ENCODE data around the gene MORN1. TPM values are rescaled to one million over a fixed set of nuclear protein-coding genes. Genes with fewer than 3 reads are reported as not detected.
A peak's percentile ranks its signal among the peaks of the same experiment; 100 is the strongest.
"Not testable (repeated sequence)": the region's sequence is repeated elsewhere in the genome, so short reads cannot be mapped to it uniquely, and the experiment has no call there.

Gene MORN1
- 2.6 TPM for polyA plus RNA-seq (2012; ENCODE audit: insufficient read depth, insufficient read length)

DNA sequence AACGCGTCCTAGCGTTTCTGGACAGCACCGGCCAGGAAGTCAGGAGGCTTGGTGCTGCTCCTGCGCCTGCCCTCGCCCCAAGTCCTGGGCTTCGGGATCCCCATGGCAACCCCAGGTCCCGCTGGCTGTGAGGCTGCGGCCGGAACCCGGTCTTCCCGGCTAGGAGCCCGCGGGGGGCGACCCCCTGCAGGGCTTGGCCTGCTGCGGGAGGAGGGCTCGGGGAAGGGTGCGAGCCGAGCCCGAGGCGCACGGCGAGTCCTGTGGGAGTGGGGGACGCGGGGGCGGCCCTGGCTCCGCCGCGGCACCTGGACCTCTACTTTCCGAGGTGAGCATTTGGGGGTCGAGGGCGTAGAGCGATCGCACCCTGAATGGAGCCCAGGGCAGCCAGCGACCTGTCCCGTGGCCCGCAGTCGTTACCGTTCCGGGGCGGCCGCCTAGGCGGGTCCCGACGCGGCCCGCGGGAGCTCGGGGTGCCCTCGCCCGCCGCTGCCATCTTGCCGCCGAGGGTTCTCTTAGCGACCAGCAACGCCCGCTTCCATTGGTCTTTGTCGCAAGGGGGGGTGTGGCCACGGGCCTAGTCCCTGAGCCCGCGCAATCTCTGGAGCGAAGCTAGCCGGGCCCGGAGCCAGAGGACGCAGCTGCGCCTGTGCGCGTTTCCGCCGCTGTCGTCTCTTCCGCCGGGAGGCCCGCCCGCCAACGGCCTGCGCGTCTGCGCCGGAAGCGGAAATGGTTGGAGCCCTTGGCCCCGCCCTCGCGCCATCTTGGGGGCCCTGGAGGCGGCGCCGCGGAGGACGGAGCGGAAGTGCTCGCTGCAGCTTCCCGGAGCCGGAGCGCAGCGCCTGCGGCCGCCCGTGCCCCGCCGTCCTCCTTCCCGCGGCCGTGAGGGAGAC lies at the start of gene MORN1, which contains the start of gene RER1:
MORN1 (minus strand) TSS at position 514 of the 890 bp plus-strand sequence; CDS start at position 493, 21 bp downstream.
RER1 (plus strand) TSS at position 801 of the 890 bp plus-strand sequence. CDS start 3,950 bp downstream, outside the sequence.
- H3K4me3 ChIP-seq (ENCODE audit: low read length) = peak within 1 kb of the TSS; percentile 86
- peak; percentile 97 for DNase-seq (ENCODE audit: low read depth, low spot score)

DNA sequence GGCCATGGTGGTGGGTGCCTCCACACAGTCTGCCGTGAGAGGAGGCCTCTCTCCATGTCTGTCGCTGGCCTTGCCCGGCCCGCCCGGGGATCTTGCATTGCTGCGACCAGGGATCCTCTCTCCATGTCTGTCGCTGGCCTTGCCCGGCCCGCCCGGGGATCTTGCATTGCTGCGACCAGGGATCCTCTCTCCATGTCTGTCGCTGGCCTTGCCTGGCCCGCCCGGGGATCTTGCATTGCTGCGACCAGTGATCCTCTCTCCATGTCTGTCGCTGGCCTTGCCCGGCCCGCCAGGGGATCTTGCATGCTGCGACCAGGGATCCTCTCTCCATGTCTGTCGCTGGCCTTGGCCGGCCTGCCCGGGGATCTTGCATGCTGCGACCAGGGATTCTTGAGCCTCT lies 49.0 kb upstream of the MORN1 start:
- not testable (repeated sequence) for DNase-seq (ENCODE audit: low read depth, low spot score); H3K4me3 ChIP-seq (ENCODE audit: low read length)

GRCh38 chr1:2439369-2439768 lies 48.0 kb upstream of the MORN1 start:
- no peak overlapping the region for H3K4me3 ChIP-seq (ENCODE audit: low read length)

DNA sequence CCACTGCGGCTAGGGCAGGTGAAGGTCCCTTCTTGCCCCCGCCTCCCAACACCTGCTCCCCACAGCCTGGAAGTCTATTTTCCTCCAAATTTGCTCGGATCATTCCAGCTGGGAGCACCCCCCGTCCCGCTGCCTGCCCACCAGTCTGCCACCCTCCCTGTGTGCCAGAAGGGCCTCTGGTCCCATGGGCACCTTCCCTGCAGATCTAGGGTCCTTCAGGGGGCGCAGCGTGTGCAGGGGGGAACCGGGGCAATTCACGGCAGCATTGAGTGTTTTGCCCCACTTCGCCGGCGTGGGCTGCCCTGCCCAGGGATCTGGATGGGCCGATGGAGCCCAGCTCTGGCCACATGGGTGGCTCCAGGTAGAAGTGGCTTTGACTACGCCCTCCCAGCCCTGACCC lies 47.3 kb upstream of the MORN1 start:
- DNase-seq (ENCODE audit: low read depth, low spot score) = no peak
- no peak overlapping the region for H3K4me3 ChIP-seq (ENCODE audit: low read length)

More at GRCh38 chr1:2439369-2439768, 48.0 kb upstream of the MORN1 start:
- DNase-seq (ENCODE audit: low read depth, low spot score) = no peak

DNA sequence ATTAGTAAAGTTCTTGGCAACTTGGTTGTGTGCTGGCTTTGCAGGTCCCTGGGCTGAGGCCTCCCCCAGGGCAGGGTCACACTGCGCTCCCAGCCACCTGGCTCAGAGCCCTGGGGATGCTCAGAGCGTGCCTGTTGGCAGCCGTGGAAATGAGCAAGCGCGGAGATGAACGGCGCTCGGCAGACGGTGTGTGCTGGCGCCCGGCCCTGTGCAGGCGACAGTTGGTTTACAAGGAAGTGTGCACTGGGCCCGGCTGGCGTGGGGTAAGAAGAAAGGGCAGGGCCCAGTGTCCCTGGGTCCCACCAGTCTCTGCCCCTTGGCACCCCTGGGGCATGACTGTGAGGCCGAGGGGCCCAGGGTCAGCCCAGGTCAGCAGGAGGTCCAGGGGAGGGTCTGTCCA lies 46.7 kb upstream of the MORN1 start:
- no peak for DNase-seq (ENCODE audit: low read depth, low spot score)
- no peak overlapping the region for H3K4me3 ChIP-seq (ENCODE audit: low read length)

GRCh38 chr1:2437617-2438016 lies 46.3 kb upstream of the MORN1 start:
- no peak for DNase-seq (ENCODE audit: low read depth, low spot score)
- H3K4me3 ChIP-seq (ENCODE audit: low read length) = no peak overlapping the region

DNA sequence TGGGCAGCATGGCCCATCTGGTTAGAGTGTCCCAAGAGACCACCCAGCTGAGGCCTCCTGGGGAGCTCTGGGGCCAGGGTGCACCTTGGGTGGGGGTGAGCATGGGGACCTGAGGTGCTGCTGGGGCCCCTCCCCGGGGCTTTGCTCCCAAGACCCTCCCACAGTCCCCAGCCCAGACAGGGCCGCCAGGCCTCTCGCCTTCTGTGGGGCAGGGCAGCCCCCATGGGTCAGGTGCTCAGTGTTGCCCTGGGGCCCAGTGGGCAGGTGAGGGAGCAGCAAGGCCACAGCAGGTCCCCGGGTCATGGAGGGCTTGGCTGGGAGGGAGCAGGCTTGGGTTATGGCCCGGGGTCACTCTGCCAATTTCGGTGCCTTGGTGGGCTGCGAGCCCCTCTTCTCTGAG lies 45.5 kb upstream of the MORN1 start:
- H3K4me3 ChIP-seq (ENCODE audit: low read length) = no peak overlapping the region
- no peak for DNase-seq (ENCODE audit: low read depth, low spot score)

DNA sequence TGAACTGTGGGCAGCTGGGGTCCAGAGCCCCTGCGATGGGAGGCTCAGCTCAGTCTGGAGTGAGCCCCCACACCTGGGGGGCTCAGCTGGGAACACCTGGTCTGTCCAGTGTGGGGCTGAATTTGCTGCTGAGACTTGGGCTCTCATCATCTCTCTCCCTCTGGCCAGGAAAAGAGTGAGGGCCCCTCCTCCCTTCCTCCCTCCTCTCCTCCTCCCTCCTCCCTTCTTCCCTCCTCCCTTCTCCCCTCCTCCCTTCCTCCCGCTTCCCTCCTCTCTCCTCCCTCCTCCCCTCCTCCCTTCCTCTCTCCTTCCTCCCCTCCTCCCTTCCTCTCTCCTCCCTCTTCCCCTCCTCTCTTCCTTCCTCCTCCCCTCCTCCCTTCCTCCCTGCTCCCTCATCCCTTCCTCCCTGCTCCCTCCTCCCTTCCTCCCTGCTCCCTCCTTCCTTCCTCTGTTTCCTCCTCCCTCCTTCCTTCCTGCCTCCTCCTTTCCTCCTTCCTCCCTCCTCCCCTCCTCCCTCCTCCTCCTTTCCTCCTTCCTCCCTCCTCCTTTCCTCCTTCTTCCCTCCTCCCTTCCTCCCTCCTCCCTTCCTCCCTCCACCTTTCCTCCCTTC lies 44.5 kb upstream of the MORN1 start:
- no peak overlapping the region for H3K4me3 ChIP-seq (ENCODE audit: low read length)
- no peak for DNase-seq (ENCODE audit: low read depth, low spot score)

- no peak overlapping the region for H3K4me3 ChIP-seq (ENCODE audit: low read length)
- no peak for DNase-seq (ENCODE audit: low read depth, low spot score)
Measured at GRCh38 chr1:2435091-2435490, 43.7 kb upstream of the MORN1 start.

DNA sequence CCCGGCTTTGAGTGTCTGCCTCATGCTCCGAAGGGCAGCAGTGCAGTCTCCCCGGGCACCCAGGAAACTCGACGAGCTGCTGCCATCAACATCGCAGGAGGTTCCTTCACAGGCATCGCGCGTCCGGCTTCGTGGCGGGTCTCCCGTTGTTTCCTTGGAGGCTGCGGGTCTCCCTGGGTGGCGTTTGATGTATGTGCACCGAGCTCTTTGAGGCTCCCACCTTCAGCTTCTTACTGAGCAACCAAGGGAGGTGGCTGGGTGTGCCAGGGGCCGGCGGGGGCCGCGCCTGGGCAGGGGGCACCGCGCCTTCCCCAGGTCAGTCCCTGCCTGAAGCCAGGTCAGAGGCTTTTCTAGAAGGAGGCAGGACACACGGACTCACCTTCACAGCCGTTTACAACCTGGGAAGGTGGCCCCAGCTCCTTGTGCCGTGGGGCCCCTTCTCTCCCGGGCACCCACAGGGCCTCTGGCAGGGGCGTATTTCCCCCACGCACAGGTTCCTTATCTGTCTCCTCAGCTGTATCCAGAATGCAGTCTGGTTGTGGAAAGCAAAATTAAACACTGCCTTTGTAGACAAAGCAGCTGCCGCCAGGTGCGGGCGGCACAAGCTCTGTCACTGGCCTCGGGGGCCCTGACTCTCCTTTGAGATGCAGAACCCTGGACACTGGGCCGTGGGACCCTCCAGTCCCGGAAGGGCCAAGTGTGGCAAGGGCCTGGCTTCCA lies 42.7 kb upstream of the MORN1 start:
- DNase-seq (ENCODE audit: low read depth, low spot score) = no peak
- no peak overlapping the region for H3K4me3 ChIP-seq (ENCODE audit: low read length)

DNA sequence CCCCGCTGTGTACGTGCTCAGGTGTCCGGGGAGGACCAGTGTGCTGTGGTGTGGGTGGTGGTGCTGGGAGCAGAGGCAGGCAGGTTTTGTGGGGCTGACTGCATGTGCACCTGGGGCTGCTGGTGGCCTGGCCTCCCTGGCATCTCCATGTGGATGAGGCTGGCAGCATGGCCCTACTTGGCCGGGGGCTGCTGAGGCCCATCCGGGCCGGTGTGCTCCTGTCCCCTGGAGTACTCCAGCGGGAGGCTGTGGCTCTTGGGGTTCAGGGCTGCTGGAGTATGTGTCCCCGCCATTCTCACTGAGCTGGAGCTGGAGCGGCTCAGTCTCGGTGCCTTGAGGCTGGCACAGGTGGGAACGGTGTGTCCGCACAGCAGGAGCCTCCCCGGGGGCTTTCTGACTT lies 41.8 kb upstream of the MORN1 start:
- H3K4me3 ChIP-seq (ENCODE audit: low read length) = no peak overlapping the region
- DNase-seq (ENCODE audit: low read depth, low spot score) = no peak

DNA sequence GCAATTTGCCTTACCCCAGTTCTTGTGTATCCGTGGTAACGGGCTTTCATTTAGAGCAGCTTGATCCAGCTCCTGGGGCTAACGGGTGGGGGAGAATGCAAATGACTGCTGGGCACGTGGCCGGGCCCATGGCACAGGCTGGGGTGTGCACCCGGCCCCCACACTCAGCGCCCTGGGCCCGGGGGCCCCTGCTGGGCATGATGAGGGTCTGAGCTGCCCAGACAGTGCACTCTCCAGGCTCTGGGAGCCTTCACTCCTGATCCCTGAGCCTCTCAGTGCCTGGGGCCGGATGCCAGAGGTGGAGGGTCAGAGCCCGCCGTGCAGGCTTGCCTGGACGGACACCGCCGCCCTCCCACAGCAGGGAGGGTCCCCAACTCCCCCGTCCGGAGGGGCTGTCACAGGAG lies 41.1 kb upstream of the MORN1 start:
- DNase-seq (ENCODE audit: low read depth, low spot score) = no peak
- no peak overlapping the region for H3K4me3 ChIP-seq (ENCODE audit: low read length)

DNA sequence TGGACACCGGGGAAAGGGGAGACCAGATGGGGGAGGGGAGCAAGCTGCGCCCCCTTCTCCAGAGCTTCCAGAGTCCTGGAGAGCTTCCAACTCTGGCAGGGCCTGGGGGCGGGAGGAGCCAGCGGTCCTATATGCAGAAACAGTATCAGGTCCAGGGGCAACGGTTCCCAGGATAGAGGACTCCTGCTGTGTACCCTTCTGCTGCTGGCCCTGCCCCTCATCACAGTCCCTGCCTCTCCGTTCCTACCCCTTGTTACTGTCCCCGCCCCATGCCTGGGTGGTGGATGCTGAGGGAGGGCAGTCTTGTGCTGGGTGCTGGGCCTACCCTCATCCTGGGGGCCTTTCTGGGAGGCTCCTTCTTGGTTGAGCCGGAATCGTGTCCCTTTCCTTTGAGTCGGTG lies 40.2 kb upstream of the MORN1 start:
- DNase-seq (ENCODE audit: low read depth, low spot score) = no peak
- H3K4me3 ChIP-seq (ENCODE audit: low read length) = no peak overlapping the region

- no peak for DNase-seq (ENCODE audit: low read depth, low spot score)
- H3K4me3 ChIP-seq (ENCODE audit: low read length) = no peak overlapping the region
Measured at GRCh38 chr1:2431103-2431502, 39.7 kb upstream of the MORN1 start.

GRCh38 chr1:2430592-2430973 lies 39.2 kb upstream of the MORN1 start:
- no peak overlapping the region for H3K4me3 ChIP-seq (ENCODE audit: low read length)
- DNase-seq (ENCODE audit: low read depth, low spot score) = no peak

DNA sequence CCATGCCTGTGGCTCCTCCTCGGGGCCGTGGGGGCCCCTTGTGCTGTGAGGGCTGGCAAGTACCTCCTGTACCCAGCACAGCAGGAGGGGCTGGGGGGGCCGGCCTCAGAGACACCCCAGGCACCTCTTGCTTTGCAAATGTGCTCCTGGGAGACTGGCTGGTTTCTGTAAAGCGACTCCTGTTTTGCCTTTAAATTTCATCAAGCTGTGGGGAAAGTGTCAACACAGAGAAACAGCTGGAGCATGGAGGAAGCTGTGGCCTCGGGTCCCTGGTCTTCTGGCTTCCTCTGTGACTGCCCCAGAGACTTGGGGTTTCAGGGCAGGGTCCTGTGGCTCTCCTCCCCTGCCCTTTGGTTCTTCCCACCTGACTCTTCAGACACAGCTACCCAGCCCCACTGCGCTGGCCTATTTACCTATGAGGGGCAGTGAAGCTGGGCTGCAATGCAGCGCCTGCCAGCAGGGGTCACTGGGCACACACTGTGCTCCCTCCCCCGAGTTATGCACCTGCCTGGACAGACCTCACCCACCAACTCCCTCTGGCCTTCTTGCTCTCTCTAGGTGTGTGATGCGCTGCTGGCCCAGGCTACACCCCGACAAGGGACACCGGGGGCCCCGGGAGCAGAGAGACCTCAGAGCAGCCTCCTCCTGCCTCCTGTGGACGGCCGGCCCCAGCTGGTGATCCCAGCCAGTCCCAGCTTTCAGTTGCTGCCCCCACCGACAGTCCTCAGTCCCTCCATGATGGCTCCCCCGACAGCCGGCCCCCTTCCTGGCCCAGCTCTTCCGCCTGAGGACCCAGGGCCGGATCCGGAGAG lies 38.6 kb upstream of the MORN1 start:
- no peak for DNase-seq (ENCODE audit: low read depth, low spot score)
- H3K4me3 ChIP-seq (ENCODE audit: low read length) = no peak overlapping the region

DNA sequence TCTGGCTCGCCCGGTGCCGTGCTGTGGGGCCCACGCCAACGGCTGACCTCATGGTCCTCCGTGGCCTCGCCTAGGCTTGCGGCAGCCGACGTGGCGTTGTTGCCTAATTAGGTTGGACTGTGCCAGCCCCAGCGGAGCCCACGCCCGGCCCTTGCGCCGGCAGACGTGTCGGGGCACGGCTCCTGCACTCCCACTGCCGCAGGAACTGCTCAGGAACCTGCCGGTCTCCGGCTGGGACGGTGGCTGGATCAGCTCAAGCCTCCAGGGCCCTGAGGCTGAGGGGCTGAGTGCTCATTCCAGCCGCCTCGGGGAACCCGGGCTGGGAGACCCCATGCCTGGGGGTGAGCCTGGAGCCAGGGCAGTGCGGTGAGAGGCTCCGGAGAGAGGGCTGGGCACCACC lies 37.1 kb upstream of the MORN1 start:
- DNase-seq (ENCODE audit: low read depth, low spot score) = no peak
- no peak overlapping the region for H3K4me3 ChIP-seq (ENCODE audit: low read length)

- DNase-seq (ENCODE audit: low read depth, low spot score) = no peak
- H3K4me3 ChIP-seq (ENCODE audit: low read length) = no peak overlapping the region
Measured at GRCh38 chr1:2427976-2428375, 36.6 kb upstream of the MORN1 start.

DNA sequence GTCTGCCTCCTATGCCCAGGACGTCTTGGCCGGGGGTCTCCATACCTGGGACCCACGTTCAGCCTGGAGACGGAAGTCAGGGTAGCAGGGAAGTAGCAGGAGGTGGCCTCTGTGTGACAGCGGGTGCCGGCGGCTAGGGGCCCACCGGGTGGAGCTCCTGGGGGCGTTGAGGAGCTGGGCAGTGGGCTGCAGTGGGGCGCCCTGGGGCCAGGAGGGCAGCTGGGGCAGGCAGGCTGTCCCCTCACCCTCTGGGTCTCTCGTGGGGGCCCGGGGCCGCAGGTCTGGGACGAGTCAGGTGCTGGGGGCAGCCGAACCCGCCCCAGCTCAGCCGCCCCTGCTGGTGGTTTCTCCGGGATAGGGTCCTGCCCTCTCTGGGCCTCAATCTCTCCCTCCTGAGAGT lies 35.7 kb upstream of the MORN1 start:
- DNase-seq (ENCODE audit: low read depth, low spot score) = no peak
- H3K4me3 ChIP-seq (ENCODE audit: low read length) = no peak overlapping the region

All from Jurkat, Clone E6-1 (cell line).